ENCODE measurements around the gene STRA8.

DNA sequence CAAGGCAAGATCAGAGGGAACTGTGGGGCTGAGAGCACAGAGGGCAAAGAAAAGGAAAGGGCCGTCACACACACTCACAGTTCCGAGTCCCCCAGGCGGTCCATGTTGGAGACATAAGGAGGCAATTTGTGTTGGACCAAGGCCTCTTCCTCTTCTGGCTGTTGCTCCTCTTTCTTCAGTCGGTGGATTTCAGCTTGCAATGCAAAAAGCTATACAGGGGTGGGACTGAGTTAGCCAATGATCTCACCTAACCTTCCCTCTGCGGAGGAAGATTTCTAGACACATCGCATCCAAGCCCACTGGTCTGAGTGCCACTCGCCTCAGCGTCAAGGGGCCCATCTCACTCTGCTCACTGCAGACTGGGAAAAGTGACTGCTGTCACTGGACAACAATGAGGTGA, 27.8 kb upstream of the STRA8 start:
- TF ChIP-seq, protein P1, sequence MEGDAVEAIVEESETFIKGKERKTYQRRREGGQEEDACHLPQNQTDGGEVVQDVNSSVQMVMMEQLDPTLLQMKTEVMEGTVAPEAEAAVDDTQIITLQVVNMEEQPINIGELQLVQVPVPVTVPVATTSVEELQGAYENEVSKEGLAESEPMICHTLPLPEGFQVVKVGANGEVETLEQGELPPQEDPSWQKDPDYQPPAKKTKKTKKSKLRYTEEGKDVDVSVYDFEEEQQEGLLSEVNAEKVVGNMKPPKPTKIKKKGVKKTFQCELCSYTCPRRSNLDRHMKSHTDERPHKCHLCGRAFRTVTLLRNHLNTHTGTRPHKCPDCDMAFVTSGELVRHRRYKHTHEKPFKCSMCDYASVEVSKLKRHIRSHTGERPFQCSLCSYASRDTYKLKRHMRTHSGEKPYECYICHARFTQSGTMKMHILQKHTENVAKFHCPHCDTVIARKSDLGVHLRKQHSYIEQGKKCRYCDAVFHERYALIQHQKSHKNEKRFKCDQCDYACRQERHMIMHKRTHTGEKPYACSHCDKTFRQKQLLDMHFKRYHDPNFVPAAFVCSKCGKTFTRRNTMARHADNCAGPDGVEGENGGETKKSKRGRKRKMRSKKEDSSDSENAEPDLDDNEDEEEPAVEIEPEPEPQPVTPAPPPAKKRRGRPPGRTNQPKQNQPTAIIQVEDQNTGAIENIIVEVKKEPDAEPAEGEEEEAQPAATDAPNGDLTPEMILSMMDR (IDR thresholded peaks at IDR 0.05) = no peak
- no peak for TF ChIP-seq POLR2A (IDR thresholded peaks at IDR 0.05)
- TF ChIP-seq POLR2AphosphoS5 (IDR thresholded peaks at IDR 0.05; ENCODE audit: insufficient read depth in 1 of 2, low read depth in 1 of 2) = no peak

Data from vagina (tissue), 2 donors.